Stomach (tissue), 9 donors: ENCODE data around the gene OCA2. TPM values are rescaled to one million over a fixed set of nuclear protein-coding genes. Genes with fewer than 3 reads are reported as not detected.

ENCODE experiments used
- DNase-seq, 2 donors: peaks; one replicate each; pipeline versions ENCODE4 v3.0.0 to v3.0.0-alpha.2; 2013 to 2019
- H3K27ac ChIP-seq, 5 donors: fragments of 200-600 bp in 4 of 5; sonication (generic) in 4 of 5; one replicate each; pipeline ENCODE4 v1.5.1; 2013 to 2019; ENCODE audit warnings: mild to moderate bottlenecking in 1 of 5, moderate library complexity in 1 of 5
- H3K27me3 ChIP-seq, 3 donors: fragments of 200-600 bp; sonication (generic); one replicate each; pipeline ENCODE4 v1.5.1; 2017 to 2019; ENCODE audit warnings: mixed run types in 1 of 3
- H3K36me3 ChIP-seq, 4 donors: fragments of 200-600 bp; sonication (generic); 1 replicate in 3 of 4; 2 replicates in 1 of 4; pipeline ENCODE4 v1.5.1; 2016 to 2019
- H3K4me1 ChIP-seq, 4 donors: fragments of 200-600 bp; sonication (generic); one replicate each; pipeline ENCODE4 v1.5.1; 2016 to 2019
- H3K4me3 ChIP-seq, 4 donors: fragments of 200-600 bp; sonication (generic) in 3 of 4; one replicate each; pipeline ENCODE4 v1.5.1; 2016 to 2019; ENCODE audit warnings: mild to moderate bottlenecking in 1 of 4
- H3K9me3 ChIP-seq, 4 donors: fragments of 200-600 bp; sonication (generic); one replicate each; pipeline ENCODE4 v1.5.1; 2016 to 2019
- EP300 ChIP-seq: sonication (generic); formaldehyde crosslinking; IDR thresholded peaks from one replicate; pipeline ENCODE4 v1.6.1; 2017; ENCODE audit warnings: antibody characterized with exemption
- POLR2A ChIP-seq, 4 donors: fragments of 450-650 bp; IDR thresholded peaks; one replicate each; pipeline ENCODE4 v1.6.1; 2016; ENCODE audit warnings: antibody characterized with exemption in 4 of 4, control low read depth in 2 of 4, mild to moderate bottlenecking in 1 of 4, moderate library complexity in 1 of 4
- POLR2AphosphoS5 ChIP-seq, 3 donors: sonication (generic); formaldehyde crosslinking; IDR thresholded peaks; one replicate each; pipeline ENCODE4 v1.6.1; 2016; ENCODE audit warnings: antibody characterized with exemption in 3 of 3
- WGBS, 5 donors: extraction: QIAGEN DNeasy Blood & Tissue Kit in 3 of 5; methylation state at CpG; one replicate each; pipeline versions ENCODE4 v1.1.5 to v1.1.7; 2013 to 2018; 5-methylcytosine and 5-hydroxymethylcytosine counted together
- intact Hi-C: fragments of 100-400 bp; cut with DNase I; formaldehyde crosslinking; loops from one replicate; pipeline ENCODE4 v1.15.1; 2023; ENCODE audit warnings: low total_unique reads
- polyA plus RNA-seq, 3 donors: library from polyadenylated mRNA; stranded (reverse); fragments of 200-250 nt; gene quantifications; one replicate each; pipeline ENCODE4 v1.2.3, GENCODE V29; 2013
- total RNA-seq, 5 donors: library from RNA; depleted of rRNA; stranded (reverse); fragments of >200 nt; gene quantifications; one replicate each; pipeline versions ENCODE4 v1.1.0 to v1.2.3, GENCODE V29; 2014 to 2016
- TF ChIP-seq, protein P1 (sequence below), 7 experiments: fragments of 450-650 bp in 4 of 7; fragments of 200-600 bp in 3 of 7; sonication (generic) in 3 of 7; IDR thresholded peaks; one replicate each; pipeline ENCODE4 v1.5.1; 2016 to 2019; ENCODE audit warnings: antibody characterized with exemption in 7 of 7, control low read depth in 2 of 7, mild to moderate bottlenecking in 1 of 7
- donor health status: healthy with polysubstance abuse.
- donor health status: Bipolar disorder and iron deficiency.
- donor health status: healthy.

Gene OCA2
- total and polyA plus RNA-seq, 8 donors = 0.12 to 0.89 (median 0.65) TPM; not detected in 4

GRCh38 chr15:28091313-28091712 lies 7.8 kb downstream of the OCA2 start:
- no peak overlapping the region for H3K4me3 ChIP-seq
- H3K9me3 ChIP-seq = peaks cover 4 to 33% (median 22%) of the 10 kb centered on the region in 4 donors
- no peak for DNase-seq
- no peaks in the 10 kb centered on the region for H3K36me3 ChIP-seq
- 81 to 100% (median 96%) methylated on average over 2 of the region's 2 CpGs for WGBS, 5 donors
- no peak overlapping the region for H3K27ac ChIP-seq
- intact Hi-C loops = no loop called here
- peaks cover 19 to 24% (median 22%) of the 10 kb centered on the region in 4 donors for H3K4me1 ChIP-seq
- no peak for TF ChIP-seq POLR2AphosphoS5 (IDR thresholded peaks at IDR 0.05)
- TF ChIP-seq, protein P1, sequence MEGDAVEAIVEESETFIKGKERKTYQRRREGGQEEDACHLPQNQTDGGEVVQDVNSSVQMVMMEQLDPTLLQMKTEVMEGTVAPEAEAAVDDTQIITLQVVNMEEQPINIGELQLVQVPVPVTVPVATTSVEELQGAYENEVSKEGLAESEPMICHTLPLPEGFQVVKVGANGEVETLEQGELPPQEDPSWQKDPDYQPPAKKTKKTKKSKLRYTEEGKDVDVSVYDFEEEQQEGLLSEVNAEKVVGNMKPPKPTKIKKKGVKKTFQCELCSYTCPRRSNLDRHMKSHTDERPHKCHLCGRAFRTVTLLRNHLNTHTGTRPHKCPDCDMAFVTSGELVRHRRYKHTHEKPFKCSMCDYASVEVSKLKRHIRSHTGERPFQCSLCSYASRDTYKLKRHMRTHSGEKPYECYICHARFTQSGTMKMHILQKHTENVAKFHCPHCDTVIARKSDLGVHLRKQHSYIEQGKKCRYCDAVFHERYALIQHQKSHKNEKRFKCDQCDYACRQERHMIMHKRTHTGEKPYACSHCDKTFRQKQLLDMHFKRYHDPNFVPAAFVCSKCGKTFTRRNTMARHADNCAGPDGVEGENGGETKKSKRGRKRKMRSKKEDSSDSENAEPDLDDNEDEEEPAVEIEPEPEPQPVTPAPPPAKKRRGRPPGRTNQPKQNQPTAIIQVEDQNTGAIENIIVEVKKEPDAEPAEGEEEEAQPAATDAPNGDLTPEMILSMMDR (IDR thresholded peaks at IDR 0.05) = no peak
- no peak for TF ChIP-seq EP300
- TF ChIP-seq POLR2A (IDR thresholded peaks at IDR 0.05) = no peak
- H3K27me3 ChIP-seq = peaks cover 5 to 43% (median 21%) of the 10 kb centered on the region in 3 donors

DNA sequence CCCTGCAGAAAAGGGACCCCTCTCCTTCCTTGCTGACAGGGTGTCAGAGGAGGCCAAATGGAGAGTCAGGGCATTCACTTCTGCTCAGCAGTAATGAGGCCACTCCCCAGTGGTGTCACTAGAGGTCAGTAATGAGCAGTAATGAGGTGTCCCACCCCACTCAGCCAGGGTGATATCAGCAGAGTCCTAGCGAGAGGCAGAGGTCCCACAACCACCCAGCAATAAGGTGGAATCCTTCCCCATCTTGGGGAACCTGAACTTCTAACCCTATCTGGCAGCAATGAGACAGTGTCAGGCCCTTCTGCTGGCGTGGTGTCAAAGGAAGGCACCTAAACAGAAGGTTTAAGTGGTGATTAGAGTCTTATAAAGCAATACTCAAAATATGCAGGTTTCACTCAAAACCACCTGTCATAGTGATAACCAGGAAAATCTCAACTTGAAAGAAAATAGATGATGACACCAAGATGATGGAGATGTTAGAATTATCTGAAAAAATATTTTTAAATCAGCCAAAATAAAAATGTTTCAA lies 12.9 kb downstream of the OCA2 start:
- peak; percentile 68 to 81 for DNase-seq
- H3K4me3 ChIP-seq = no peak overlapping the region
- TF ChIP-seq, protein P1 (IDR thresholded peaks at IDR 0.05) = peak in 5 of 7 experiments; percentile 35 to 65 (median 57)
- TF ChIP-seq POLR2AphosphoS5 (IDR thresholded peaks at IDR 0.05) (no peak), EP300 (no peak), POLR2A (IDR thresholded peaks at IDR 0.05) (no peak)
- intact Hi-C loops = loop anchor here (10.0 kb wide), 1 partner anchor 49 kb away; no protein-coding TSS in a partner anchor
- no peaks in the 10 kb centered on the region for H3K4me1 ChIP-seq
- WGBS, 5 donors = 5 to 22% (median 12%) methylated on average over 2 of the region's 2 CpGs
- peaks cover 0 to 15% (median 2%) of the 10 kb centered on the region in 3 donors for H3K27me3 ChIP-seq
- no peak overlapping the region for H3K27ac ChIP-seq
- H3K36me3 ChIP-seq = no peaks in the 10 kb centered on the region
- peaks cover 0 to 22% (median 14%) of the 10 kb centered on the region in 4 donors for H3K9me3 ChIP-seq

DNA sequence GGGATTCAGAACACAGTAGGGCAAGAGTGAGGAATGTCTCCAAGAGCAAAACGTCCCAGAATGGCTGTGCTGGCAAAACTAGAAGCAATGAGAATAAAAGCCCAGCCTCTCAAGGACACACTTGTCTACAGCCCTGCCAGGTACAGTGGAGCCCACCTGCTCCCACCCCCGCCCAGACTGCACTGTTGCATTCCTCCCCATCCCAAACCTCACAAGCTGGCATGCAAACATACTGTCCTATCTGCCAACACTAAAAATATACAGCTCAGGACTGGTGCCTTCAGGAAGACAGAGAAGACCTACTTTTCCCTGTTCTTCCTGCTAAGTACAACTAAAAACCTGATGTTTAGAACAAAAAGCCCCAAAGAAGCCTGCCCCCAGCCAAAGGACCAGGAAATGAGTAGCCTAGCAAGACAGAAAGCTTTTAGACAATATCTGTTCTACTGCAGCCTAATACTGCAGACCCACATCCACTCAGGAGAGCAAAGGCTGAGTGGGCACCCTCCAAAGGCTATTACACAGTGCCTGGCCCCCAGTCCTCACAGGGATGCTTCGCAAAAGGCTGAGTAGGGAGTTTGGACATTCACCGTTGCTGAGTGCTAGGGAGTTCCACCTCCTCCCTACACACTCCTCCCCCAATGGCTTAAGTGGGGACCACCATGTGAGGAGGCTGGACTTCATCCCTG lies 13.5 kb downstream of the OCA2 start:
- intact Hi-C loops = loop anchor here (10.0 kb wide), 1 partner anchor 49 kb away; no protein-coding TSS in a partner anchor
- Histone ChIP-seq H3K9me3 (peaks cover 0 to 17% (median 9%) of the 10 kb centered on the region in 4 donors), H3K36me3 (no peaks in the 10 kb centered on the region), H3K4me1 (no peaks in the 10 kb centered on the region), H3K4me3 (no peak overlapping the region), H3K27ac (no peak overlapping the region), H3K27me3 (peaks cover 0 to 15% (median 2%) of the 10 kb centered on the region in 3 donors)
- TF ChIP-seq EP300 (no peak), POLR2A (IDR thresholded peaks at IDR 0.05) (no peak), POLR2AphosphoS5 (IDR thresholded peaks at IDR 0.05) (no peak)
- TF ChIP-seq, protein P1 (IDR thresholded peaks at IDR 0.05) = no peak
- no peak for DNase-seq
- 65 to 78% (median 72%) methylated on average over 4 of the region's 4 CpGs for WGBS, 5 donors

DNA sequence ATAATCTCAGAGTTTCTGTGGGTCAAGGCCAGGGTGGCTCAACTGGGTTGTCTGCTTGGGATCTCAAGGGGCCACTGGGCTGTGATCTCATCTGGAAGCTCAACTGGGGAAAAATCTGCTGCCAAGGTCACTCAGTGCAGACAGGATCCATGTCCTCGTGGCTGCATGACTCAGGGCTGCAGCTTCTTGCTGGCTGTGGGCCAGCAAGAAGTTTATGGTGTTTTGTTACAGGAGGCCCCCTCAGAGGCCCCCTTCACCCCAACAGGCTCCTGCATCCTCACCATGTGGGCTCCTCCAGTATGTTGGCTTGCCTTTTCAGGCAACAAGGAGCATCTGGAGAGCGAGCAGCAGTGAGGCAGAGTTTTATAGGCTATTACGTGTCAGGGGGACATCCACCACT lies 14.6 kb downstream of the OCA2 start:
- DNase-seq = no peak
- peaks cover 0 to 17% (median 2%) of the 10 kb centered on the region in 3 donors for H3K27me3 ChIP-seq
- TF ChIP-seq POLR2A (IDR thresholded peaks at IDR 0.05) (no peak), POLR2AphosphoS5 (IDR thresholded peaks at IDR 0.05) (no peak), EP300 (no peak)
- TF ChIP-seq, protein P1 (IDR thresholded peaks at IDR 0.05) = no peak
- peaks cover 0 to 11% (median 7%) of the 10 kb centered on the region in 4 donors for H3K9me3 ChIP-seq
- H3K4me3 ChIP-seq = no peak overlapping the region
- H3K4me1 ChIP-seq = no peaks in the 10 kb centered on the region
- 69 to 95% (median 78%) methylated on average over 3 of the region's 3 CpGs for WGBS, 5 donors
- intact Hi-C loops = loop anchor here (10.0 kb wide), 1 partner anchor 50 kb away; no protein-coding TSS in a partner anchor
- H3K36me3 ChIP-seq = no peaks in the 10 kb centered on the region
- no peak overlapping the region for H3K27ac ChIP-seq
